Liver (tissue), 9 donors: Measurements from ENCODE around the gene NUTF2. TPM values are rescaled to one million over a fixed set of nuclear protein-coding genes. Genes with fewer than 3 reads are reported as not detected.

Source experiments
- DNase-seq: peaks from one replicate; pipeline ENCODE4 v3.0.0-alpha.2; 2017; ENCODE audit warnings: low spot score
- H3K27ac ChIP-seq, 2 donors: one replicate each; pipeline ENCODE4 v1.7.0; 2013; ENCODE audit warnings: inconsistent platforms in 2 of 2, low read length in 2 of 2, control low read depth in 1 of 2, low read depth in 1 of 2, mild to moderate bottlenecking in 1 of 2
- H3K27me3 ChIP-seq, 4 donors: one replicate each; pipeline versions ENCODE4 v1.6.1 to v1.7.0; 2013; ENCODE audit warnings: low read length in 3 of 4, inconsistent platforms in 1 of 4, mild to moderate bottlenecking in 1 of 4, moderate library complexity in 1 of 4; ENCODE audit not compliant: control insufficient read depth in 4 of 4, insufficient read depth in 4 of 4
- H3K36me3 ChIP-seq, 4 donors: one replicate each; pipeline versions ENCODE4 v1.6.1 to v1.7.0; 2013; ENCODE audit warnings: low read length in 3 of 4, mild to moderate bottlenecking in 3 of 4, low read depth in 1 of 4, moderate library complexity in 1 of 4; ENCODE audit not compliant: control insufficient read depth in 4 of 4, insufficient read depth in 3 of 4
- H3K4me1 ChIP-seq, 4 donors: one replicate each; pipeline versions ENCODE4 v1.6.1 to v1.7.0; 2013; ENCODE audit warnings: low read length in 3 of 4, mild to moderate bottlenecking in 3 of 4, moderate library complexity in 1 of 4; ENCODE audit not compliant: control insufficient read depth in 4 of 4, insufficient read depth in 4 of 4
- H3K4me3 ChIP-seq, 3 donors: one replicate each; pipeline versions ENCODE4 v1.6.1 to v1.7.0; 2013; ENCODE audit warnings: low read length in 3 of 3, control low read depth in 1 of 3, low read depth in 1 of 3, mild to moderate bottlenecking in 1 of 3
- H3K9ac ChIP-seq, 2 donors: one replicate each; pipeline ENCODE4 v1.7.0; 2013; ENCODE audit warnings: low read length in 2 of 2, mild to moderate bottlenecking in 2 of 2, moderate library complexity in 2 of 2, control low read depth in 1 of 2, low read depth in 1 of 2
- H3K9me3 ChIP-seq, 4 donors: one replicate each; pipeline versions ENCODE4 v1.6.1 to v1.7.0; 2013; ENCODE audit warnings: low read length in 3 of 4; ENCODE audit not compliant: control insufficient read depth in 4 of 4
- ATF3 ChIP-seq: IDR thresholded peaks from 2 replicates; pipeline ENCODE4 v1.6.1; 2016; ENCODE audit warnings: antibody characterized with exemption
- CTCF ChIP-seq: fragments of 150-350 bp; IDR thresholded peaks from 2 replicates; pipeline ENCODE4 v1.5.1; 2017; ENCODE audit warnings: improper control_type of control experiment, low read depth, low read length; ENCODE audit not compliant: missing input control
- EGR1 ChIP-seq, 2 donors: IDR thresholded peaks; 2 replicates each; pipeline ENCODE4 v1.6.1; 2016 to 2018; ENCODE audit warnings: antibody characterized with exemption in 2 of 2, low read depth in 2 of 2
- FOXA1 ChIP-seq: IDR thresholded peaks from 2 replicates; pipeline ENCODE4 v1.6.1; 2016; ENCODE audit warnings: antibody characterized with exemption
- FOXA2 ChIP-seq: IDR thresholded peaks from 2 replicates; pipeline ENCODE4 v1.6.1; 2016; ENCODE audit warnings: antibody characterized with exemption
- GABPA ChIP-seq, 2 donors: IDR thresholded peaks in 1 of 2; conservative IDR thresholded peaks in 1 of 2; 2 replicates each; pipeline ENCODE4 v1.6.1; 2016; ENCODE audit warnings: antibody characterized with exemption in 2 of 2, mild to moderate bottlenecking in 1 of 2, moderate library complexity in 1 of 2
- HNF4A ChIP-seq, 2 donors: conservative IDR thresholded peaks; 2 replicates each; pipeline ENCODE4 v1.6.1; 2016; ENCODE audit warnings: antibody characterized with exemption in 2 of 2, mild to moderate bottlenecking in 2 of 2
- HNF4G ChIP-seq: IDR thresholded peaks from 2 replicates; pipeline ENCODE4 v1.6.1; 2016; ENCODE audit warnings: antibody characterized with exemption
- JUND ChIP-seq, 2 donors: IDR thresholded peaks; 2 replicates each; pipeline ENCODE4 v1.6.1; 2016; ENCODE audit warnings: antibody characterized with exemption in 2 of 2
- MAX ChIP-seq: IDR thresholded peaks from 2 replicates; pipeline ENCODE4 v1.6.1; 2016; ENCODE audit warnings: antibody characterized with exemption
- NR2F2 ChIP-seq: IDR thresholded peaks from 2 replicates; pipeline ENCODE4 v1.6.1; 2016; ENCODE audit warnings: antibody characterized with exemption
- RAD21 ChIP-seq, 2 donors: IDR thresholded peaks; 2 replicates each; pipeline ENCODE4 v1.6.1; 2016; ENCODE audit warnings: antibody characterized with exemption in 2 of 2, mild to moderate bottlenecking in 2 of 2
- RXRA ChIP-seq, 2 donors: IDR thresholded peaks; 2 replicates each; pipeline ENCODE4 v1.6.1; 2017 to 2018; ENCODE audit warnings: antibody characterized with exemption in 2 of 2, mild to moderate bottlenecking in 1 of 2
- SP1 ChIP-seq: IDR thresholded peaks from 2 replicates; pipeline ENCODE4 v1.6.1; 2018; ENCODE audit warnings: antibody characterized with exemption, mild to moderate bottlenecking
- TAF1 ChIP-seq: conservative IDR thresholded peaks from 2 replicates; pipeline ENCODE4 v1.6.1; 2016; ENCODE audit warnings: antibody characterized with exemption, mild to moderate bottlenecking
- YY1 ChIP-seq: IDR thresholded peaks from 2 replicates; pipeline ENCODE4 v1.6.1; 2016; ENCODE audit warnings: antibody characterized with exemption, mild to moderate bottlenecking
- WGBS: extraction: QIAGEN DNeasy Blood & Tissue Kit; methylation state at CpG from one replicate; pipeline ENCODE4 v1.1.7; 2013; 5-methylcytosine and 5-hydroxymethylcytosine counted together
- polyA plus RNA-seq, 2 donors: library from polyadenylated mRNA; stranded (reverse) in 1 of 2; unstranded in 1 of 2; fragments of 200-250 nt in 1 of 2; fragments of >200 nt in 1 of 2; fragmentation: Nextera tagmentation in 1 of 2; extraction: Ambion mirVana in 1 of 2; gene quantifications; one replicate each; pipeline versions ENCODE4 v1.2.1 to v1.2.3, GENCODE V29; 2013 to 2015
- total RNA-seq, 2 donors: library from RNA; depleted of rRNA; stranded (reverse); fragments of >200 nt; gene quantifications; one replicate each; pipeline ENCODE4 v1.2.3, GENCODE V29; 2014
- TF ChIP-seq, protein P1 (sequence below): IDR thresholded peaks from 2 replicates; pipeline ENCODE4 v1.6.1; 2016; ENCODE audit warnings: antibody characterized with exemption, mild to moderate bottlenecking
- TF ChIP-seq, protein P2 (sequence below): IDR thresholded peaks from 2 replicates; pipeline ENCODE4 v1.6.1; 2016; ENCODE audit warnings: antibody characterized with exemption
- donor health status: healthy.
- donor health status: healthy.
- donor health status: healthy.
- donor health status: healthy.
- donor health status: healthy.

NUTF2 gene
- total and polyA plus RNA-seq, 4 donors = 27.4 to 69.5 (median 54.8) TPM

GRCh38 chr16:67915831-67916723 lies 69.3 kb downstream of the NUTF2 start:
- Histone ChIP-seq H3K9ac (no peak overlapping the region), H3K4me3 (no peak overlapping the region), H3K27me3 (no peaks in the 10 kb centered on the region), H3K4me1 (peaks cover 11 to 35% (median 26%) of the 10 kb centered on the region in 4 donors), H3K9me3 (no peaks in the 10 kb centered on the region), H3K27ac (peak overlapping the region; percentile 1 to 25), H3K36me3 (peaks cover 0 to 11% (median 5%) of the 10 kb centered on the region in 4 donors)
- TF ChIP-seq RAD21 (IDR thresholded peaks at IDR 0.05) (peak in 1 of 2 donors; percentile 13), CTCF (no peak), FOXA2 (no peak), JUND (IDR thresholded peaks at IDR 0.05) (no peak), YY1 (no peak), GABPA (IDR thresholded peaks at IDR 0.05 in 1 of 2, conservative IDR thresholded peaks at IDR 0.05 in 1 of 2) (no peak), HNF4G (peak; percentile 42), TAF1 (no peak), MAX (no peak), NR2F2 (no peak), ATF3 (no peak), SP1 (peak; percentile 50), FOXA1 (no peak), EGR1 (IDR thresholded peaks at IDR 0.05; ENCODE audit: low read depth in 2 of 2) (no peak), HNF4A (conservative IDR thresholded peaks at IDR 0.05) (peak; percentile 78 to 83), RXRA (IDR thresholded peaks at IDR 0.05) (peak; percentile 58 to 78)
- TF ChIP-seq, protein P1, sequence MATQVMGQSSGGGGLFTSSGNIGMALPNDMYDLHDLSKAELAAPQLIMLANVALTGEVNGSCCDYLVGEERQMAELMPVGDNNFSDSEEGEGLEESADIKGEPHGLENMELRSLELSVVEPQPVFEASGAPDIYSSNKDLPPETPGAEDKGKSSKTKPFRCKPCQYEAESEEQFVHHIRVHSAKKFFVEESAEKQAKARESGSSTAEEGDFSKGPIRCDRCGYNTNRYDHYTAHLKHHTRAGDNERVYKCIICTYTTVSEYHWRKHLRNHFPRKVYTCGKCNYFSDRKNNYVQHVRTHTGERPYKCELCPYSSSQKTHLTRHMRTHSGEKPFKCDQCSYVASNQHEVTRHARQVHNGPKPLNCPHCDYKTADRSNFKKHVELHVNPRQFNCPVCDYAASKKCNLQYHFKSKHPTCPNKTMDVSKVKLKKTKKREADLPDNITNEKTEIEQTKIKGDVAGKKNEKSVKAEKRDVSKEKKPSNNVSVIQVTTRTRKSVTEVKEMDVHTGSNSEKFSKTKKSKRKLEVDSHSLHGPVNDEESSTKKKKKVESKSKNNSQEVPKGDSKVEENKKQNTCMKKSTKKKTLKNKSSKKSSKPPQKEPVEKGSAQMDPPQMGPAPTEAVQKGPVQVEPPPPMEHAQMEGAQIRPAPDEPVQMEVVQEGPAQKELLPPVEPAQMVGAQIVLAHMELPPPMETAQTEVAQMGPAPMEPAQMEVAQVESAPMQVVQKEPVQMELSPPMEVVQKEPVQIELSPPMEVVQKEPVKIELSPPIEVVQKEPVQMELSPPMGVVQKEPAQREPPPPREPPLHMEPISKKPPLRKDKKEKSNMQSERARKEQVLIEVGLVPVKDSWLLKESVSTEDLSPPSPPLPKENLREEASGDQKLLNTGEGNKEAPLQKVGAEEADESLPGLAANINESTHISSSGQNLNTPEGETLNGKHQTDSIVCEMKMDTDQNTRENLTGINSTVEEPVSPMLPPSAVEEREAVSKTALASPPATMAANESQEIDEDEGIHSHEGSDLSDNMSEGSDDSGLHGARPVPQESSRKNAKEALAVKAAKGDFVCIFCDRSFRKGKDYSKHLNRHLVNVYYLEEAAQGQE = no peak
- TF ChIP-seq, protein P2, sequence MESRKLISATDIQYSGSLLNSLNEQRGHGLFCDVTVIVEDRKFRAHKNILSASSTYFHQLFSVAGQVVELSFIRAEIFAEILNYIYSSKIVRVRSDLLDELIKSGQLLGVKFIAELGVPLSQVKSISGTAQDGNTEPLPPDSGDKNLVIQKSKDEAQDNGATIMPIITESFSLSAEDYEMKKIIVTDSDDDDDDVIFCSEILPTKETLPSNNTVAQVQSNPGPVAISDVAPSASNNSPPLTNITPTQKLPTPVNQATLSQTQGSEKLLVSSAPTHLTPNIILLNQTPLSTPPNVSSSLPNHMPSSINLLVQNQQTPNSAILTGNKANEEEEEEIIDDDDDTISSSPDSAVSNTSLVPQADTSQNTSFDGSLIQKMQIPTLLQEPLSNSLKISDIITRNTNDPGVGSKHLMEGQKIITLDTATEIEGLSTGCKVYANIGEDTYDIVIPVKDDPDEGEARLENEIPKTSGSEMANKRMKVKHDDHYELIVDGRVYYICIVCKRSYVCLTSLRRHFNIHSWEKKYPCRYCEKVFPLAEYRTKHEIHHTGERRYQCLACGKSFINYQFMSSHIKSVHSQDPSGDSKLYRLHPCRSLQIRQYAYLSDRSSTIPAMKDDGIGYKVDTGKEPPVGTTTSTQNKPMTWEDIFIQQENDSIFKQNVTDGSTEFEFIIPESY = no peak
- DNase-seq = no peak
- WGBS = 67% methylated on average over 7 of the region's 7 CpGs
